GOT3 (cell line): ENCODE data around the gene OPRD1.
A peak's percentile ranks its signal among the peaks of the same experiment; 100 is the strongest.
"Not testable (repeated sequence)": the region's sequence is repeated elsewhere in the genome, so short reads cannot be mapped to it uniquely, and the experiment has no call there.

Source experiments
- DNase-seq: peaks from one replicate; lab custom pipeline; 2025; ENCODE audit warnings: mixed read lengths; lab: John Stamatoyannopoulos, UW

The OPRD1 gene

GRCh38 chr1:28847207-28847606 is 35.2 kb downstream of the OPRD1 start:
- not testable (repeated sequence) for DNase-seq

- DNase-seq: no peak
Observed at GRCh38 chr1:28848416-28848815, 36.4 kb downstream of the OPRD1 start.

- DNase-seq: no peak
Observed at GRCh38 chr1:28853093-28853742, 41.2 kb downstream of the OPRD1 start.

- not testable (repeated sequence) for DNase-seq
Observed at GRCh38 chr1:28854406-28854805, 42.4 kb downstream of the OPRD1 start.

DNA sequence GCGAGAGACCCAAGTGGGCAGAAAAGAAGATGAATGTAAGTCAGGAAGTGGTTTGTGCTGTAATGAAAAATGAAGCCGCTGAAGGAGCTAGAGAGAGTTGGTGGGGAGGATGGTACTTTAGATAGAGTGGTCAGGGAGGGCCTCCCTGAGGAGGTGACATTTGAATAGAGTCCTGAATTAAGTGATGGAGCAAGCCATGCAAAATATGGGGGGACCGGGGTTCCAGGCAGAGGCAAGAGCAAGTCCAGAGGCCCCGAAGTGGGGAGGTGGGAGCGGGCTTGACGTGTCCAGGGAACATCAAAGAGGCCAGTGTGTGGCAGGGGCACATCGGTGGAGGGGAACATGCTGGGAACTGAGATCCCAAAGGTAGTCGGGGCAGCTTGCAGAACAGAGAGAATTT is 43.1 kb downstream of the OPRD1 start:
- no peak for DNase-seq

- DNase-seq: no peak
Observed at GRCh38 chr1:28855469-28855951, 43.5 kb downstream of the OPRD1 start.

GRCh38 chr1:28855969-28856368 is 44.0 kb downstream of the OPRD1 start:
- no peak for DNase-seq

- DNase-seq: no peak
Observed at GRCh38 chr1:28860332-28861073, 48.5 kb downstream of the OPRD1 start.

DNA sequence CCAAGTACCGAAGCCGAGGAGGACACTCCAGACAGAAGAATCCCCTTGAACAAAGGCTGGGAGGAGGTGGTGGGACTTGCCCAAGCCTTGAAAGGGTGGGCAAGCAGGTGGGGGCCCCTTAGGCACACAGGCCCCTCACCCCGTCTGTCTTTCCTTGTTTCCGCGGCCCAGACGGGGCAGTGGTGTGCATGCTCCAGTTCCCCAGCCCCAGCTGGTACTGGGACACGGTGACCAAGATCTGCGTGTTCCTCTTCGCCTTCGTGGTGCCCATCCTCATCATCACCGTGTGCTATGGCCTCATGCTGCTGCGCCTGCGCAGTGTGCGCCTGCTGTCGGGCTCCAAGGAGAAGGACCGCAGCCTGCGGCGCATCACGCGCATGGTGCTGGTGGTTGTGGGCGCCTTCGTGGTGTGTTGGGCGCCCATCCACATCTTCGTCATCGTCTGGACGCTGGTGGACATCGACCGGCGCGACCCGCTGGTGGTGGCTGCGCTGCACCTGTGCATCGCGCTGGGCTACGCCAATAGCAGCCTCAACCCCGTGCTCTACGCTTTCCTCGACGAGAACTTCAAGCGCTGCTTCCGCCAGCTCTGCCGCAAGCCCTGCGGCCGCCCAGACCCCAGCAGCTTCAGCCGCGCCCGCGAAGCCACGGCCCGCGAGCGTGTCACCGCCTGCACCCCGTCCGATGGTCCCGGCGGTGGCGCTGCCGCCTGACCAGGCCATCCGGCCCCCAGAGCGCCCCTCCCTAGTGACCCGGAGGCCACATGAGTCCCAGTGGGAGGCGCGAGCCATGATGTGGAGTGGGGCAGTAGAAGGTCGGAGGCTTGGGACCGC is 50.8 kb downstream of the OPRD1 start:
- DNase-seq: no peak

DNA sequence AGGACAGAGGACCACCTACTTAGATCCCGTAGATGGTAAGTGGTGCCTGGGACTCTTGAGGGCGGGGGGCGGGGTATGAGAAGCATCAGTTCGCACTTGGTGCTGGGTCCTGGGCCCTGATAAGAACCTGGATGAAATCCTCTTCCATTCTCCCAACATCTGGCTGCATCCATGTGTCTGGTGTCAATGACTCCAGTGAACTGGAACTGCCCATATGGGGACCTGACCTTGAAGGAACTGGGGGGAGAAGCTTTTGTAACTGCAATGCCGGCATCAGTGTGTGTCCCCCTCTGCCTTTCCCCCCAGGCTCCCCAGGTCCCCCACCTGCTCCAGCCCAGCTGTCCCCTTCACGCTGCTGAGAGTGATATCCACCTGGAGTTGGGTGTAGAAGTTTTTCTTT is 52.7 kb downstream of the OPRD1 start:
- DNase-seq: no peak

GRCh38 chr1:28865997-28866650 is 54.2 kb downstream of the OPRD1 start:
- DNase-seq: no peak

DNA sequence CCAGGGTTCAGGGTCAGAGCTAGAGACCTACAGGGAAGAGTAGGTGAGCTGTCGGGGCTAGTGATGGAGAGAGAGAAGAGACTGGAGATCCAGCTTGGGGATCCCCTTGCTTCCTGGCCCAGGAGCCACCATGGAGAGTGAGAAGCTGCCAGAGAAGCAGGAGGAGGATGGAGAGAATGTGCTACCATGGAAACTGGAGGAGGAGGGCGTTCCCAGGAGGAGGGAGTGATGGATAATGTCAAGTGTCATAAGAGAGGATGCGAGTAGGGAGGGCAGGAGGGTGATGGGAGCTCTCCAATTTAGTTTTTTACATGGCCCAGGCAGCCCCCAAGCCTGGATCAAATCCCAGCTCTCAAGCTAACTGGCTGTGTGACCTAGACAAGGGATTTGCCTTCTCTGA is 55.9 kb downstream of the OPRD1 start:
- DNase-seq: no peak

GRCh38 chr1:28869952-28870351 is 58.0 kb downstream of the OPRD1 start:
- DNase-seq: no peak

- DNase-seq: no peak
Observed at GRCh38 chr1:28871631-28872401, 59.8 kb downstream of the OPRD1 start.

DNA sequence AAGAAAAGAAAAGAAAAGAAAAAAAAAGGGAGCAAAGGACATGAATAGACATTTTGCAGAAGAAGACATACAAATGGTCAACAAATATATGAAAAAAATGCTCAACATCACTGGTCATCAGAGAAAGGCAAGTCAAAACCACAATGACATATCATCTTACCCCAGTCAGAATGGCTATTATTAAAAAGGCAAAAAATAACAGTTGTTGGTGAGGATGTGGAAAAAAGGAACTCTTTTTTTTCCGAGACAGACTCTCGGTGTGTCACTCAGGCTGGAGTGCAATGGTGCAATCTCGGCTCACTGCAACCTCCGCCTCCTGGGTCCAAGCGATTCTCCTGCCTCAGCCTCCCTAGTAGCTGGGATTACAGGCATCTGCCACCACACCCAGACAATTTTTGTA is 63.2 kb downstream of the OPRD1 start:
- DNase-seq: not testable (repeated sequence)

DNA sequence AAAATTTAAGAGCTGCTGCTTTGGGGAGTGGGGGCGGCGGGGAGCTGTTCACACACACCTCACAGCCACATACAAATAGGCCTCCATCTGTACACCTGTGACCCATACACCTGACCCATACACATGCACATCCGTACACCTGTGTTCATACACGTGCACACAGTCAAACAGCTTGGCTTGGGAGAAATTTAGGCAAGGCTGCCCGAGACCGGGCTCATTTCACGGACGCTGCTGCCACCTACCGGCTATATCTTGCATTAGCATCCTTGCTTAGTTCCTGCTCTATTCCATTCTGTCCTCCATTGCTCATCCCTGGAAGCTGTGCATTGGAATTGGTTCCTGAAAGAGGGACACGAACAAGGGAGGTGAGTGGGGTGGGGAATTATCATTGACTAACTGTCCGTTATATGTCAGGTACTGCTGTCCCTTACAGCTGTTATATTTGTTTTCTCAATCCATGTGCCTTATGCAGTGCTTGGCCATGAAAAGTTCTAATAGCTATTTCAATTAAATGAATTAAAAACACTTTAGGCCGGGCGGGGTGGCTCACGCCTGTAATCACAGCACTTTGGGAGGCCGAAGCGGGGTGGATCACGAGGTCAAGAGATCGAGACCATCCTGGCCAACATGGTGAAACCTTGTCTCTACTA is 65.3 kb downstream of the OPRD1 start:
- peak; percentile 38 for DNase-seq

DNA sequence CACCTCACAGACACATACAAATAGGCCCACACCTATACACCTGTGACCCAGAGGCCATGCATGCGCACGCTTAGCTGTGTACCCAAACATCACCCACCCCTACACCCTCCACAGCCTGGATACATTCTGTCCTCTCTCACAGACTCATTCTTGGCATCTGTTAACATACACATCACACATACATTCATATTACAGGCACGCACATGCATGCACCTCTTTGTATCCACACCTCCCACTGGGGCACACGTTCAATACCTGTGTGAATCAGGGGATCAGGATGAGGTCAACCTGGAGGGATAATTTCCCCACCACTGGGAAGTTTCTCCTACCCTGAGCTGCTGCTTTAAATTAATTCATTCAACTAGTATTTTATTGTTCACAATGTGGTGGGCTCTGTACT is 66.8 kb downstream of the OPRD1 start:
- no peak for DNase-seq

GRCh38 chr1:28882009-28882628 is 70.1 kb downstream of the OPRD1 start:
- DNase-seq: peak; percentile 54

DNA sequence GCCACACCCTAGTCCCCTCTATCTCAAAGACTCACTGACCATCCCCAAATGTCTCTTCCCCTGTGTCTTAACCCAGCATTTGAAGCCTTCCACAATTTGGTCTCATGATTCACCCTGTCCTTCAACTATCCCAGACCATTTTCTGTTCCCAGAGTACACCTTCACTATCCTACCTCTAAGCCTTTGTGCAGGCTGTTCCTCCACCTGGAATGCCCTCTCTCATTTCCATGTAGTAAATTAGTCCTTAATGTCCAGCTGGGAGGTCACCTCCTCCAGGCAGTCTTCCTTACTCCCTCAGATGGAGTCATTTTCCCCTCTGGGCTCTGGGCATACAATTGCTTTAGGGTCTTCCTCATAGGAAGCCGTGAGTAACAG is 71.3 kb downstream of the OPRD1 start:
- no peak for DNase-seq

DNA sequence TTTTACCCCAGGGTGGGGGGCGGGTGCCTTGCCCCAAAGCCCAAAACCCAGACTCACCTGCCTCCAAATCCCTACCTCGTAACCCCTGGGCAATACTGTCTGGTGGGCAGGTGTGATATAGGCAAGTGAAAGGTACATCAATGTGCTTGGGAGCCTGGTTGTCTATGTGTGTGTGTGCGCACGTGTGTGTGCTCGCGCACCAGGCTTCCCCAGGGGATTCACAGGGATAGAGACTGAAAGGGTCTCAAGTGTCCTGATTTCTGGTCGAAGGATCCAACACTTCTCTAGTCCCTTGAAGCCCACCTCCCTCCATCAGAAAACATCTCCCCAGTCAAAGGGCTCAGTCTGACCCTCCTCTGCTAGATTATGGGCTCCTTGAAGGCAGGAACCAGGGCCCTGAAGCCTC is 73.5 kb downstream of the OPRD1 start:
- no peak for DNase-seq
